Erythroblast (primary cell): Measurements from ENCODE around the gene ARRDC1.

Source experiments
- GATA1 ChIP-seq: IDR thresholded peaks from 2 replicates; pipeline ENCODE4 v1.6.1; 2011; ENCODE audit warnings: low read depth, mild to moderate bottlenecking, control low read depth, low read length, moderate library complexity
- POLR2A ChIP-seq: IDR thresholded peaks from 2 replicates; pipeline ENCODE4 v1.6.1; 2011; ENCODE audit warnings: mild to moderate bottlenecking, low read length

- TF ChIP-seq POLR2A (no peak), GATA1 (no peak)
These were observed 21.5 kb upstream of the ARRDC1 start for GRCh38 chr9:137583957-137584356.
